GM19438 (cell line): Measurements from ENCODE around the gene ITPKC.
A peak's percentile ranks its signal among the peaks of the same experiment; 100 is the strongest.
"Not testable (repeated sequence)": the region's sequence is repeated elsewhere in the genome, so short reads cannot be mapped to it uniquely, and the experiment has no call there.

Source experiments
- ATAC-seq: cut with Tn5 transposase; IDR thresholded peaks from one replicate; pipeline ENCODE4 v1.9.1; 2021; ENCODE audit warnings: low read depth; ENCODE audit not compliant: unreplicated experiment

The ITPKC gene

DNA sequence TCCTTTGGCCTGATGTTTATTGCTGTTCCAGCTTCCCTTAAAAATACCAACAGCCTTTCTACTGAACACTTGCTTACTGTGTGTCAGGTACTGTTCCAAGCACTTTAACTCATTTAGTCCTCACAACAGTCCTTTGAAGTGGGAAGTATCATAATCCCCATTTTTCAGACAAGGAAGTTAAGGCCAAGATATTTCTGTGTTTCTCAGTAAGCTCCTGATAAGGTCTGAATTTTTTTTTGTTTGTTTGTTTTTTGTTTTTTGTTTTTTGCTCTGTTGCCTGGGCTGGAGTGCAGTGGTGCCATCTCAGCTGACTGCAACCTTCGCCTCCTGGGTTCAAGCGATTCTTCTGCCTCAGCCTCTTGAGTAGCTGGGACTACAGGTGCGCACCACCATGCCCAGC, 41.6 kb downstream of the ITPKC start:
- ATAC-seq = no peak

DNA sequence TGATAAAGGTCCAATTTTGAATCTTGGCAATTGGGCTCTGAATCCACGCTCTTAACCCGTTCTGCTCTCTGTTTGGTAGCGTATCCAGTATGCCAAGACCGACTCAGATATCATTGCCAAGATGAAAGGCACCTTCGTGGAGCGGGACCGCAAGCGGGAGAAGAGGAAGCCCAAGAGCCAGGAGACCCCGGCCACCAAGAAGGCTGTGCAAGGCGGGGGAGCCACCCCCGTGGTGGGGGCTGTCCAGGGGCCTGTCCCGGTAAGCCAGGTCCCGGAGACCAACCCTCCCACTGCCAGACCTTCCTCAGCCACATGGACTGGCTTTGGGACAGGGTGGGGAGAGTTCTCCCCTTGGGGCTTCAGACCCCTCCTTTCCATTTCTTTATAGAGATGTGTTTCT, 42.4 kb downstream of the ITPKC start:
- no peak for ATAC-seq

DNA sequence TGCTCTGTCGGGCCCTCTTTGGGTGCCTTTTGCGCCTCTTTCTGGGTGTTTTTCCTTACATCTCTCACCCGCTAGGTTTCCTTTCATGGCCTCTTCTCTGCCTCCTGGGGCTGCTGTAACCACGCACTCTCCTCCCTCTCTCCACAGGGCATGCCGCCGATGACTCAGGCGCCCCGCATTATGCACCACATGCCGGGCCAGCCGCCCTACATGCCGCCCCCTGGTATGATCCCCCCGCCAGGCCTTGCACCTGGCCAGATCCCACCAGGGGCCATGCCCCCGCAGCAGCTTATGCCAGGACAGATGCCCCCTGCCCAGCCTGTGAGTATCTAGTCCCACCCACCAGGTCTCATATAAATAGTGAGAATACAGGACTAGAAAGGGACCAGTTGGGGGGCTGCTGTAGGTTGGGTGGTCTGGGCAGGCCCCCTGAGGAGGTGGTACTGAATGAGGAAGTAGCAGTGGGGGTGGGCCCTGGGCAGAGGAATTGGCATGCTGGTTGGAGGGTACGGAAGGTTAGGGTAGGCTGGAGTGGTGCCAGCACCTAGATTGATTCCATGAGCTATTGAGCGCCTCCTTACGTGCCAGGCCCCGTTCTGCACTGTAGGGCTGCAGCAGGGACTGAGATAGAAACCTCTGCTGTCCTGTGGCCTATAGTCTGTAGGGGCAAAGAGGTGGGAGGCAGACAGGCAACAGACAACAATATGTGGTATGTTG, 46.0 kb downstream of the ITPKC start:
- ATAC-seq = no peak

DNA sequence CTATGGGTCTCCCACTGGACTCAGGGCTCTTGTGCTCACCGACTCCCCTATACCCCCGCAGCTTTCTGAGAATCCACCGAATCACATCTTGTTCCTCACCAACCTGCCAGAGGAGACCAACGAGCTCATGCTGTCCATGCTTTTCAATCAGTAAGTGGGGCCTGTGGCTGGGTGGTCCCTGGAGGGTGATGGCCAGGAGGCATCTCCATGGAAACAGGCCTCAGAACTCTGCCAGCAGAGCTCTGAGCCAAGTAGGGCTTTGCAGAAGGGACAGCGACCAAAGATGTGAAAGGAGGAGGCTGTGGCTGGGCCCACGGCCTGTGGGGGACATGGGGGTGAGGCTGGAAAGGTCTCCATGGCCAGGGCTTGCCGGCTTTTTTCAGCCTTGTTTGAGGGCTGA, 46.6 kb downstream of the ITPKC start:
- no peak for ATAC-seq

DNA sequence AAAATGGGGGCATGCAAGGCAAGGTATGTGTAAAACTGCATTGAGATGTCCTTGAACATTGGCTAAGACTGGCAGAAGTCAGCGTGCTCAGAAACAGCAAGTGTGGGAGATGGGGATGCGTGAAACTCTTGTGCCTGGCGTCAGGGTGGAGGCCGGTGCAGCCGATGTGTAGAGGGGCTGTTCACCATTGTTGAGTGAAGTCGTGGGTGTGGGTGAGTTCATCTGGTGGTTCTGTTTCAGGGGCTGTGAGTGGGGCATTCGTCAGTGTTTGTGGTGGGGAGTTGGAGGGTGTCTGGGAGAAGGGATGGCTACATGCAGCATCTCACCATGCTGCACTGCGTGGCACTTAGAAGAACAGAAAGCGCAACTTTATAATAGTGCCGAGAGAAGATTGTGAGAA, 47.1 kb downstream of the ITPKC start:
- no peak for ATAC-seq

DNA sequence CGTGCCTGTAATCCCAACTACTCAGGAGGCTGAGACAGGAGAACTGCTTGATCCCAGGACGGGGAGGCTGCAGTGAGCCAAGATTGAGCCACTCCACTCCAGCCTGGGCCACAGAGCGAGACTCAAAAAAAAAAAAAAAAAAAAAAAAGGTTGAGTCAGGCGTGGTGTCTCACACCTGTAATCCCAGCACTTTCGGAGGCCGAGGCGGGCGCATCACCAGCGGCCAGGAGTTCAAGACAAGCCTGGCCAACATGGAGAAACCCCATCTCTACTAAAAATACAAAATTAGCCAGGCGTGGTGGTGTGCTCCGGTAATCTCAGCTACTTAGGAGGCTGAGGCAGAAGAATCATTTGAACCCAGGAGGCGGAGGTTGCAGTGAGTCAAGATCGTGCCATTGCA, 49.5 kb downstream of the ITPKC start:
- not testable (repeated sequence) for ATAC-seq

DNA sequence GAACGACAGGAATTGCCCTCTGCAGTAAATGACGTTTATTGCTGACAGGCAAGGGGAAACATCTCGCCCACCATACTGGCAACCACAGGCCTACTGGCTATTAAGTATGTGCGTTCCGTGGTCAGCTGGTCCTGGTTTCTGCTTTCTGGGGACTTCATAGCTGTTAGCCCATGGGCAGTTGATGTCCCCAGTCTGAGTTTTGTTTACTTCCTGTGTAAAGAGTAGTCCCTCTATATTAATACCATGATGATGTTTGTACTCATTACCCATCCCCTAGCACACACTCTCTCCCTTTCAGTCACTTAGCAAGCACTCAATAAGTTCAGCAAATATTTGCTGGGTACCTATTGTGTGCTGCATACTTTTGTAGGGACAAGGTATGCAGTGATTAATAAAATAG, 52.0 kb downstream of the ITPKC start:
- no peak for ATAC-seq

DNA sequence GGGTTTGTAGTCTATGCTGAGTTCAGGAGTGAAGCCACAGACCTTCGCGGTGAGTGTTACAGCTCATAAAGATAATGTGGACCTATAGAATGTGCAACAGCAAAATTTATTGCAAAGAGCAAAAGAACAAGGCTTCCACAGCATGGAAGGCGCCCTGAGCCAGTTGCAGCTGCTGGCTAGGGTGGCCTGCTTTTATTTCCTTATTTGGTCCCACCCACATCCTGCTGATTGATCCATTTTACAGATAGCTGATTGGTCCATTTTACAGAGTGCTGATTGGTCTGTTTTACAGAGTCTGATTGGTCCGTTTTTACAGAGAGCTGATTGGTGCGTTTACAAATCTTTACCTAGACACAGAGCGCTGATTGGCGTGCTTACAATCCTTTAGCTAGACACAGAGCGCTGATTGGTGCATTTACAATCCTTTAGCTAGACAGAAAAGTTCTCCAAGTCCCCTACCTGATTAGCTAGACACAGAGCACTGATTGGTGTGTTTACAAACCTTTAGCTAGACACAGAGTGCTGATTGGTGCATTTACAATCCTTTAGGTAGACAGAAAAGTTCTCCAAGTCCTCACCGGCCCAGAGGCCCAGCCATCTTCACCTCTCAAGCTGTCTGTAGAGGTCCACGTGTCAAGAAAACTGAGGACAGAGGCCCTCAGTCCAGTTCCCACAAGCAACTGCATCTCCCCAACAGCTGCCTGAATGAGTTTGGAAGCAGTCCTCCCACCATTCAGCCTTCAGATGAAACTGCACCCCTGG, 54.4 kb downstream of the ITPKC start:
- ATAC-seq = not testable (repeated sequence)

DNA sequence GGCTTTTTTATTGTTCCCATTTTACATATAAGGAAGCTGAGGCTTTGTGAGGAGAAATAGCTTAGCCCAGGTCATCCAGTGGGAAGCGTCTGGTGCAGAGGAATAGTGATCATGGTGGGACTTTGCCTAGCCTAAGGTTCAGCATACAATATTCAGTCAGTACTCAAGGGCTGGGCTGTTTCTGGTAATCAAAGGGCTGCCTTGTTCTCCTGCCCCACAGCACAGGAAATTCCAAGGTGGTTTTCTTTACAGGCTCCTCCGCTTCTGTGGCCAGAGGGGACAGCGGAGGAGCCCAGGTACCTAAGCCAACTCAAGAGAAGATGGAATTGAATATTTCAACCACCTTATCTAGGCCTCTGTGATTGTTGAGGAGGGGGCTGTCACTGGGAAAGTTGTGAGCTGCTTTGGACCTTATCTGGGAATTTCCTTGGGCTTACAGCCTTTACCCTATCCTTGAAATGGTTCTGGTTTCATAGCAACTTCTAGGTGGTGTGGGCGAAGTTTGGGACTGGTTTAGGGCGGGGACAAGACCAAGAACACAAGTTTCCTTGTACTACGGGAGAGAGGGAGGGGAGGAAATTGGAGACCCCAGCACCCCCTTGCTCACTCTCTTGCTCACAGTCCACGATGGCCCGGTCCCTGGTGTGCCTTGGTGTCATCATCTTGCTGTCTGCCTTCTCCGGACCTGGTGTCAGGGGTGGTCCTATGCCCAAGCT, 58.2 kb downstream of the ITPKC start, which contains the start of gene MIA:
Gene MIA, plus strand, starts transcription at position 606 of the 716 bp plus-strand sequence. Its CDS starts 22 bp downstream, at position 628.
- ATAC-seq = no peak

DNA sequence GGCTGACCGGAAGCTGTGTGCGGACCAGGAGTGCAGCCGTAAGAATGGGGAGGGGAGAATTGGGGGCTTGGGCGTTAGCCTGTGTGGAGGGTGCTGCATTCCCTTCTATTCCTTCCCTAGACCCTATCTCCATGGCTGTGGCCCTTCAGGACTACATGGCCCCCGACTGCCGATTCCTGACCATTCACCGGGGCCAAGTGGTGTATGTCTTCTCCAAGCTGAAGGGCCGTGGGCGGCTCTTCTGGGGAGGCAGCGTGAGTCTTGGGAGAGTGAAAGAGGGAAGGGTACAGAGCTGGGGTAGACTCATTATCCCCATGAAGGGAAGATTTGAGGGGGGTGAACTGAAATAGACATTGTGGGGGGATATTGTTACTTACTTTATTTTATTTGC, 58.7 kb downstream of the ITPKC start:
- no peak for ATAC-seq

DNA sequence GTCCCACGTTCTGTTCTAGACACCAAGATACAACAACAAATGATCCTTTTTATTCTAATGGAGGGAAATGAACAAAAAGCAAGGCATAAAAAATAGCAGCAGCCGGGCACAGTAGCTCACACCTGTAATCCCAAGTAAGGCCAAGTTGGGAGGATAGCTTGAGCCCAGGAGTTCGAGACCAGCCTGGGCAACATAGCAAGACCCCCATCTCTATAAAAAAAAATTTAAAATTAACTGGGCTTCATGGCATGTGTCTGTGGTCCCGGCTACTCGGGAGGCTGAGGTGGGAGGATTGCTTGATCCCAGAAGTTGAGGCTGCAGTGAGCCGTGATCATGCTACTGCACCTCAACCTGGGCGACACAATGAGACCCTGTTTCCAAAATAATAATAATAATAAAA, 59.5 kb downstream of the ITPKC start:
- no peak for ATAC-seq

DNA sequence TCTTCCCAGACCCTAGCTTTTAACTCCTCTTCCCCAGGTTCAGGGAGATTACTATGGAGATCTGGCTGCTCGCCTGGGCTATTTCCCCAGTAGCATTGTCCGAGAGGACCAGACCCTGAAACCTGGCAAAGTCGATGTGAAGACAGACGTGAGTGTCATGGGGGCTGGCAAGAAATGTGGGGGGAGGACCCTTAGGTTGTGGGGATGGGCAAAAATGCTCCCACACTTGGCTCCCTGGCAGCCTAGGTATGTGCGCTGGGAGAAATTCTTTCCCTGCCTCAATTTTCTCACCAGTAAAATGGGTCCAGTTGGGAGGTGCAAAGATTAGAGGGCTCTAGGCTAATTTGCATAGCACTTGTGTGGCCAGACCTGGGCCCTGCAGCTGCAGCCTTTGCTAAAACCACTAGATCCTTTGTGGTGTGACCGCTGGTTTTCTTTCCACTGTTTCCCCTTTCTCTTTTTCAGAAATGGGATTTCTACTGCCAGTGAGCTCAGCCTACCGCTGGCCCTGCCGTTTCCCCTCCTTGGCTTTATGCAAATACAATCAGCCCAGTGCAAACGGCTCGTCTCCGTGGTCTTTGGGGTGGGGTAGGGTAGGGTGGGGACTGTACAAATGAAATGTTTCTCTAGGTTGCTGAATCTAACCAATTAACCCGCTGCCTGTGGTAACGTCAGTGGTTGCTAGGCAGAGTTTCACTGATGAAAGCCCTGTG, 60.2 kb downstream of the ITPKC start:
- peak; percentile 56 for ATAC-seq

DNA sequence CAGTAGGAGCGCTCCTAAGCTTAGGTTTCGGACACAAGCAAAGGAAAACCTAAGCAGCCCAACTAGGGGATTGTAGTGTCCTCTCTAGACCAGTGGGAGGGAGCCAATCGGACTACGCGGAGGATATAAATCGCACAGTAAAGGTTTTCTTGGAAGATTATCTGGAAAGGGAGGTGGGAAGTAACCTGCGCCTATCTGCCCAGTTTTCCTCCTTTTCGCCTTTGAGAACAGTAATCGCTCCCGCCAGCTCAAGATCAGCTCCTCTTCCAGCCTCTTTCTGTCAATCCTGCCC, 60.7 kb downstream of the ITPKC start:
- ATAC-seq = no peak

DNA sequence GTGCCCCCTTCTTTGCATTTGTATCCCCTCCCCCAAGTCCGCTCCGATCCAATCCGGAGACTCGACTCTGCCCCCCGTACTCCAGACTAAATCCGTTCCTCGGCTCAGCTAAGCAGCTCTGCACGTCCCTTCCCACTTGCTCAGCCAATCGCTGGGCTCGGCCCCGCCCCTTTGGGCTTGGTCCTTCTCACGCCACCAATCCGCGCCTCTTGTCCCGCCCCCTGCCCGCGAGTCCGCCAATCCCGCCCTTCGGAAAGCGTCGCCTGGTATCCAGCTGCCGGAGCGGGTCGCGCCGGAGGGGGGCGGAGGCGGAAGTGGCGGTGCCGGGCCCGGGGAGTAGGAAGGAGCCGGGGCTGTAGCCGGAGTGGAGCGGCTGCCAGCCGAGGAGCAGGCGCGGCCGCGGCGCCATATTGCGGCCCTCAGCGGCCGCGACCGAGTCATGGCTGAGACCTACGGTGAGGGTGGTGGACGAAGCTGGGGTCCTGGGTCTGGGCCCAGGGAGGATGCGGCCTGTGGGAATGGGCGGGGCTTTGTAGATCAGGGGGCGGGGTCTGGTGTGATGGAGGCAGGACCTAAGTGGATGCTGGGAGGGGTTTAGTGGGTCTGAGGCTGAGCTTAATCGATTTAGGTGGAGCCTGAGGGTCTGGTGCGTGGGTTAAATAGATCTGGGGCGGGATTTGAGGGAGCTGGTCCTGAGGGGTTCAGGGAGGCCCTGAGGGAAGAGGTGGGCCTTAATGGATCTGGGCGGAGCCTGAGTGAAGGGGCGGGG, 61.2 kb downstream of the ITPKC start, which contains the start of gene RAB4B:
Gene RAB4B, plus strand, starts transcription at position 311 of the 769 bp plus-strand sequence. Its CDS starts 129 bp downstream, at position 440.
- peak; percentile 58 for ATAC-seq

DNA sequence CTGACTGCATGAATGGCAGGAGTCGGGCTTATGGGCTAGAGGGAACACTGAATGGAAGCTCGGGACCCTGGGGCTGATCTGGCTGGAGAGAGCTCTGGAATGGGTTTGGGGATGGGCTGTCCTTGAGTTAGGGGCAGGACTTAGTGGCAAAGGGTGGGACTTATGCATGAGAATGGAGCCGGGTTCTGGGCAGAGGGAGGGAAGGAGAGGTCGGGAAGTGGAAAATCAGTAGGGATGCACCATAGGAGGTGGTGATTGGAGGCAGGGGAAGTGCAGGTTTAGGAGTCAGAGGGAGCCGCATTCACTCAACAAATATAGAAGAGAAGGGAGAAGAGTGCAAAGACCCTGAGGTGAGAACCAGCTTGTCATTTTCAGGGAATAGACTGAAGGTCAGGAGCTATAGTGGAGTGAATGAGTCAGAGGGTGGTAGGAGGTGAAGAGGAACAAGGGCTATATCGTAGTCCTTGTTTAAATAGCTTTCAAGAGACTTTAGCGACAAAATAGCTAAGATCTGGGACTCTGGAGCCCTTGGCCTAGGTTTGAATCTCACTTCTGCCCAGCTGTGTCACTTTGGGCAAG, 61.9 kb downstream of the ITPKC start:
- no peak for ATAC-seq

DNA sequence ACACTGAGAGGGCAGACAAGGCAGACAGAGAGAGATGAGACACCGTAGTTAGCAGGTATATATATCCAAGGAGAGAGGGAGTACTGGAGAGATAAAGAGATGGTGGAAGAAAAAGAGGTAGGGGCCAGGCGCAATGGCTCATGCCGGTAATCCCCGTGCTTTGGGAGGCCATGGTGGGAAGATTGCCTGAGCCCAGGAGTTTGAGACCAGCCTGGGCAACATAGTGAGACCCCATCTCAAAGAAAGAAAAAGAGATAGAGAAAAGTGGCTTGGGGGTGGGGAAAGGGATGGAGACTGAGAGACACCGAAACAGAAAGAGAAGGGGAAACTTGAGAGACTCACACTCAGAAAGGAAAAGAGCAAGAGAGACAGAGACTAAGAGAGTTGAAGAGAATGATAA, 63.7 kb downstream of the ITPKC start:
- ATAC-seq = no peak

DNA sequence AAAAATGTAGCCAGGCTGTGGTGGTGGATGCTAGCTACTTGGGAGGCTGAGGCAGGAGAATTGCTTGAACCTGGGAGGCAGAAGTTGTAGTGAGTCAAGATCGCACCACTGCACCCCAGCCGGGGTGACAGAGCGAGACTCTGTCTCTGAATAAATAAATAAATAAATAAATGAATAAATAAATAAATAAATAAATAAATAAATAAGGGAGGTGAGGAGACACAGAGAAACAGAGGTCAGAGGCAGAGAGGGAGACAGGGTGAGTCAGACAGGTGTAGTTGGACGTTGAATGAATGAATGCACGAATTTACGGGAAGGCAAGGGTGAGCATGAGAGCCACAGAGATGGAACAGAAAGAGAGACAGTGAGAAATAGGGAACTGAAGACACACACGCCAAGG, 64.2 kb downstream of the ITPKC start:
- no peak for ATAC-seq

DNA sequence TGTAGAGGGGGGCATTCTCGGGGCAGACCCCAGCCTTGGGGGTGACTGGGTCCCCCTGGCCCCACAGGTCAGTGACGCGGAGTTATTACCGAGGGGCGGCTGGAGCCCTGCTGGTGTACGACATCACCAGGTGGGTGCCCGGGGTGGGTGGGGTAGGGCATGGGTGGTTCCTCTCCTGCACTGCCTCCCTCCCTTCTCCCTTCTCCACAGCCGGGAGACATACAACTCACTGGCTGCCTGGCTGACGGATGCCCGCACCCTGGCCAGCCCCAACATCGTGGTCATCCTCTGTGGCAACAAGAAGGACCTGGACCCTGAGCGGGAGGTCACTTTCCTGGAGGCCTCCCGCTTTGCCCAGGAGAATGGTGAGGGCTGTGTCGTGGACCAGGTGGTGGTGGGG, 66.8 kb downstream of the ITPKC start:
- ATAC-seq = no peak

DNA sequence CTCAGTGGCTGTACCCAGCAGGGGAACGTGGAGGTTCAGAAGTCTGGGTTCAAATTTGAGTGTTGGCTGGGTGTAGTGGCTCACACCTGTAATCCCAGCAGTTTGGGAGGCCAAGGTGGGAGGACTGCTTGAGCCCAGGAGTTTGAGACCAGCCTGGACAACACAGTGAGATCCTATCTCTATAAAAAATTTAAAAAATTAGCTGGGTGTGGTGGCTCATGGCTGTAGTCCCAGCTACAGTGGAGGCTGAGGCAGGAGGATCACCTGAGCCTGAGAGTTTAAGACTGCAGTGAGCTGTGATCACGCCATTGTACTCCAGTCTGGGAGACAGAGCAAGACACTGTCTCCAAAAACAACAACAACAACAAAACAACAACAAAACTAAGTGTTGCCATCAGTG, 67.2 kb downstream of the ITPKC start:
- not testable (repeated sequence) for ATAC-seq

DNA sequence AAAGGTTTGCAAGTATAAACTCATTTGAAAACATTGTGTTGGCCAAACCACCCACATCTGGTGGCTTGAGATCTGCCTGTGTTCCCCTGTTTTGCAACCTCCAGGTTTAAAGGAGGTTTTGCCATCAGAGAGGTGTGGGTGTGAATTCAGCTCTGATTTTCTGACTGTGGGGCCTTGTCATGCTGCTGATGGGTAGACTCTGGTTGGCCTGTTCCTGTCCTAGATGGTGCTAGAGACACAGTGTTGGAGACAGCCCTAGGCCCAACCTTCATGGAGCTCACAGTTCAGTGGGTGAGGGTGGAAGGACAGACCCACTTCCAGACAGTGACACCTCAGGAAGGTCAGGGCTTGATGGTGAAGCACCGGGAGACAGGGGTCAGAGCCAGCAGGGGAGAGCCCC, 68.6 kb downstream of the ITPKC start:
- no peak for ATAC-seq
